ENCODE results near the gene CHST7.

The CHST7 gene

GRCh38 chrX:46573892-46574773 is 568 bp downstream of the CHST7 start:
- DNase-seq (ENCODE audit: low read depth in 4 of 4, low spot score in 1 of 4): peak in 1 of 4 experiments; percentile 40

GRCh38 chrX:46574774-46575381 is 1.3 kb downstream of the CHST7 start:
- no peak for DNase-seq (ENCODE audit: low read depth in 4 of 4, low spot score in 1 of 4)

DNA sequence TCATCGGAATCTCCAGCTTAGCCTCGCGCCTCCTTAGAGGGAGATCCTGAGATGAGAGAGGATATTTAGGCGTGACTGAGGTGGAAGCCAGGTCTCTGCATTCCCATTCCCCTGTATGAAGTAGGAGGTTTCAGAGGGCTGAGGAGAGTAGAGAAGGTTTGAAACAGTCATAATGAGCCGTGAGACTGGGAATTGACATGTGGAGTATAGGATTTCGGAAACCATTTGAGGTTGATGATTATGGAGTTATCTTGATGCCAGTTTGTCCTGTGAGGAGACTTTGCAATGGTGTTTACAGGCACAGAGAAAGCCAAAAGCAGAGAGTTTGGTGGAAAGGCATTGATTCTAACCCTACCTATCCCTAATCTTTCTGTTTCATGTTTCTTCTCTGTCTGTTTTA is 2.0 kb downstream of the CHST7 start:
- DNase-seq (ENCODE audit: low read depth in 4 of 4, low spot score in 1 of 4): no peak

DNA sequence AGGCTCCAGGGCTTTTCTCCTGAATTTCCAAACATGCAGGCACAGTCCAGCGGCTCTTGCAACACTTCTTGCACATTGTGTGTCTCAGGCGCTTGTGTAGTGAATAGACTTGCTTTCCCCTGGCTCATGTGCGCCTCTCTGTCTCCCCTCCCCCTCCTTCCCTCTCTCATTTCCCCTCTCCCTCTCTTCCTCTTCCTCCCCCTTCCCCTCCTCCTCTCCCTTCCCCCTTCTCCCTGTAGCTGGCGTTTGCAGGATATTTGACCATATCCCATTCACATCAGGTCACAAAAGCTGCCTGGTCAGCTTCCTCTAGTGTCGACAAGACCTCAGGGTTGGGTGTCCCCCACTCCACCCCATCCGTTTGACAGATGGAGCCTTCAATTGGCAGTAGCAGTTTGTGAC is 2.4 kb downstream of the CHST7 start:
- no peak for DNase-seq (ENCODE audit: low read depth in 4 of 4, low spot score in 1 of 4)

DNA sequence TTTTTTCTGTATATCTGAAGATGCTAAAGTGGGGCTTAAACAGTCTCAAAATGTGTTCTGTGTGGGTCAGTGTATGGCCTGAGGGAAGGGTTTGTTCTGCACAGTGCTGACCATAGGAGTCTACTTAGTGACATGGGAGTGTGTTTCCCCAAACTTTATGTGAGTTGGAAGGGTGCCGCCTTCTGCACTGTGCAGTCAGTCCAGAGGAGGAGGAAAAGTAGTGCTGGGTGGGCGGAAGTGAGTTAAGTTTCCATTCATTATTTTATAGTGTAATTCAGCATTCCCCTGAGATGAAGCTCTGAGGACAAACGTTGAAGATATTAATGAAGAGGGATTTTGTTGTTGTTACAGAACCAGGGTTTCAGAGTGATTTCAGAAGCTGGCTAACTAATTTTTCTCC is 2.9 kb downstream of the CHST7 start:
- DNase-seq (ENCODE audit: low read depth in 4 of 4, low spot score in 1 of 4): no peak

DNA sequence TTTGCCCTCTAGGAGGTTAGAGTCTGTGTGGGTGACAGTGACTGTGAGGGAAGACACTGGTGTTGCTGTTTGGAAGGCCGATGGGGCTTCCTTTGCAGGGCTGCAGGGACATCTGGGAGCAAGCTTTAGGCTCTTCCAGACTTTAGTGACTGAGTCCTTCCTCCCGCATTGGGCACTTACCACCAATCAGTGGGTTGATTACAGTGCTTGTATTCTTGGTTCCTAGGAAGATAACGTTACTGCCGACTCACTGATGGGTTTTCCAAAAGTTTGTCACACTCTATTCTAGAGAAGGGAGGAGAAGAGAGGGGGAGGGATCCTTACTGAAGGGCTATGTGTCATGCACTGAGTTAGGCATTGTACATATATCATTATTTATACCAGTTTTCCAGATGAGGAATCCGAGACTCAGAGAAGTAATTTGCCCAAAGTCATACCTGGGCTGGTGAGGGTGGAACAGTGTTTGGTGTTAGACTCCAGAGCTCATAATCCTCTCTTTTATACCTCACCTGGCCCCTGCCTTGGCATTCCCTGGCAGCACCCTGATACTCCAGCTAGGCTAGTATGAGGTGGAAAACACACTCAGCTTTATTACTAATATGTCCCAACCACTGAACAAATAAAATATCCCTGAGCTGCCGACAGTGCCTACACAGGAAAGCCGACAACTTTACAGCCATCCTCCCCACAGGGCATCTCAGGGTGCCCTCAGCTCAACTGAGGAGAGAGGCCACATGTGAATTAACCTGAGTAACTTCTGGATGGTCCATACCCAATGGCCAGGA is 3.8 kb downstream of the CHST7 start:
- no peak for DNase-seq (ENCODE audit: low read depth in 4 of 4, low spot score in 1 of 4)

- DNase-seq (ENCODE audit: low read depth in 4 of 4, low spot score in 1 of 4): no peak
Observed at GRCh38 chrX:46579250-46579649, 5.7 kb downstream of the CHST7 start.

DNA sequence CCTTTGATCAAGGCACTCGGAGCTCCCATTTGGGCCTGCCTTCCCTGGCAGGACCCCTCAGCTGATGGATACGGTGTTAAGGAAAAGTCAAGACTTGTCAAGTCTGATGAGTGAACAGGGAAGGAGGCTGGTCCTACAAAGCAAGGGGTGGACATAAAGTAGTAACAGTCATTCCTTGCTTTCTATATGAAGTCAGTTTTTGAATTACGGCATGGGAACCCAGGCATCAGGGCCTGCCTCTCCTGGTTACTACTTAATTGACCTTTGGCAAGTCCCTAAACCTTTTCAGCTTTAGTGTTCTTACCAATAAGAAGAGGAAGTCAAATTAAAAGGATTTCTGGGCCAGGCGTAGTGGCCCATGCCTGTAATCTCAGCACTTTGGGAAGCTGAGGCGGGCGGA is 7.0 kb downstream of the CHST7 start:
- DNase-seq (ENCODE audit: low read depth in 4 of 4, low spot score in 1 of 4): no peak

DNA sequence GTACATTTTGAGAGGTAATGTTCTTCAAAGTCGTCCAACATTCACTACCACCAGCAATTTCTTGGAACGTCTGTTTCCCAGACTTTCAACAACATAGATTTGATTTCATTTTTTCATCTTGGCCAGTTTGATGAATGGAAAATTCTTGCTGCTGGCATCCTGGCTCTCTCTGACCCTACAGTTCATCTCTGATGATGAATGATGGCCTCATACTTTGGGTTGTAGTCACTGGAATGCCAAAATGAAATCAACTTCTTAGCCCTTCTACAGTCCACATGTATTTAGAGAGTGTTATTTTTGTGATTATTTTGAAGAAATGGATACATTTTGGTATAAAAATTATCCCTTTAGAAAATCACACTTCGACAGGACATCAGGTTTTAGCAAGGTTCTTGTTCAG is 8.8 kb downstream of the CHST7 start:
- no peak for DNase-seq (ENCODE audit: low read depth in 4 of 4, low spot score in 1 of 4)

GRCh38 chrX:46582966-46583365 is 9.4 kb downstream of the CHST7 start:
- DNase-seq (ENCODE audit: low read depth in 4 of 4, low spot score in 1 of 4): no peak

DNA sequence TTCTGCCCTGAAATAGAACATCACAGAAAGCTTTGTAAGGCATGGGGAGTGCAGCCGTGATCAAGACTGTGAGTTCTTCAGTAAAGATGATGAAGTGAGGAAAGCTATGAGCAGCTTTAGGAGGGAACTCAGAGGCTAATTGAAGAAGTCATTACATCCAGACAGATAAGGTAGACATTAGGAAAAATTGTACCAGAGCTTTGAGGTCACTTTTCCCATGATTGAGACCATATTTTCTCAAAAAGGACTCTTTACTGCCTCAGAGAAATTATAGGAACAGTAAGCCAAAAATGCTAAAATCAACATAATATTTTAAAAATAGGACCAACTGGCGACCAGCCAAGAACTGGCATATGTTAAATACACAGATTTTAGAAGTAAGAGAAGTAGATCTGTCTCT is 11.2 kb downstream of the CHST7 start:
- no peak for DNase-seq (ENCODE audit: low read depth in 4 of 4, low spot score in 1 of 4)

DNA sequence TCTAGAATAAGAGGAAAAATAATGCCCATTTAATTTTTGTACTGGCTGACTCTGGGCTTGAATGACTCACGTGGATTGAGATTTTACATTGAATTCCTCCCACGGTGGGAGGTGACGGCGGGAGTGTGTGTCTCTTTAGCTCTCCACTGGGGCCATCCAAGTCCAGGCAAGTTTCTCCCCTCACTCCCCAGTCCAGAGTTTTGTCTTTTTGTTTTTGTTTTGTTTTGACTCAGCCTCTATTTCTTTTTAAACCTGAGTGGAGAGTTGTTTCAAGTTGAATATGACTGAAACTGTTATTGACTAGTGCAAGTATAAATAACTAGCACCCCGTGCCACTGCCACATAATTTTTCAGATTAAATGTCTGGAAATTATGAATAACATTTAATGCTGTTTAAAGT is 13.6 kb downstream of the CHST7 start:
- peak in 1 of 4 experiments; percentile 18 for DNase-seq (ENCODE audit: low read depth in 4 of 4, low spot score in 1 of 4)

DNA sequence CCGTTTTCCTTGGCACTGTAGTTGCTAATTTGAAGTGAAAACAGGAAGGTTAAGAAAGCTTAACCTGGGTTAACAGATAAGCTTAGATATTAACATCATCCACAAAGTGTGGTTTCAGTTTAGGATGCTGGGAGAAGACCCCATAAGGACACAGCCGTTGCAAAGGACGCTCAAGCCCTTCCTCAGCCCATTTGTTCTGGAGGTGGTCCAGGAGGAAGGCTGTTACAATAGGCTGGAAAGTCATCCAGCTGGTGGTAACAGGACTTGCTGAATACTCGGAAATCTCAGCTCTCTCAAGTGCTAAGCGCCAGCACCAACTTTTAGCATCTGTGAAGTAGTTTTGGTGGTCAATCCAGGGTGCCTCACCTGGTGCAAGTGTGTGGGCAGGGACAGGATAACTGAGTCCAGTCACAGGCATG is 14.2 kb downstream of the CHST7 start:
- DNase-seq (ENCODE audit: low read depth in 4 of 4, low spot score in 1 of 4): no peak

- peak in 1 of 4 experiments; percentile 18 for DNase-seq (ENCODE audit: low read depth in 4 of 4, low spot score in 1 of 4)
Observed at GRCh38 chrX:46588263-46588662, 14.7 kb downstream of the CHST7 start.

DNA sequence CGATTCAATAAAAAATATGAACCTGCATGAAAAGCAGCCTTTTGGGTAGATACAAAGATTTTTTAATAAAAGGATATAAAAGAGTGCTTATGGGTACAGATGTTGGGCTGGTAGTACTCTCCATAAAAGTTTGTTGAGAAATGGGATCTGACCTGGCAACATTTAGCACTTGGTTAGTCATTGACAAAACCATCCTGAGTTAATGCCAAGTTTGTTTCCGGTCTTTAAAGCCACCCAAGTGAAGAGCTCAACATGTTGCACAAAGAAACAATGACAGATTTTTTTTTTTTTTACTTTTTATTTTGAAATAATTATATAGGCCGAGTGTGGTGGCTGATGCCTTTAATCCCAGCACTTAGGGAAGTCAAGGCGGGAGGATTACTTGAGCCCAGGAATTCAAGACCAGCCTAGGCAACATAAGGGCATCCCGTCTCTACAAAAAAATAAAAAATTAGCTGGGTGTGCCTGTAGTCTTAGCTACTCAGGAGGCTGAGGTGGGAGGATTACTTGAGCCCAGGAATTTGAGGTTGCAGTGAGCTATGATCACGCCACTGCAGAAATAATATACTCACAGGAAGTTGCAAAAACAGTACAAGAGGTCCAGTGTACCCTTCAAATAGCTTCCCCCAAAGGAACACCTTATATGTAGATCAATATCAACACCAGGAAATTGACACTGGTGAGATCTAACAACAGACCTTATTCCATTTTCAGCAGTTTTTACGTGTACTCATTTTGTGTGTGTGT is 16.6 kb downstream of the CHST7 start:
- no peak for DNase-seq (ENCODE audit: low read depth in 4 of 4, low spot score in 1 of 4)

DNA sequence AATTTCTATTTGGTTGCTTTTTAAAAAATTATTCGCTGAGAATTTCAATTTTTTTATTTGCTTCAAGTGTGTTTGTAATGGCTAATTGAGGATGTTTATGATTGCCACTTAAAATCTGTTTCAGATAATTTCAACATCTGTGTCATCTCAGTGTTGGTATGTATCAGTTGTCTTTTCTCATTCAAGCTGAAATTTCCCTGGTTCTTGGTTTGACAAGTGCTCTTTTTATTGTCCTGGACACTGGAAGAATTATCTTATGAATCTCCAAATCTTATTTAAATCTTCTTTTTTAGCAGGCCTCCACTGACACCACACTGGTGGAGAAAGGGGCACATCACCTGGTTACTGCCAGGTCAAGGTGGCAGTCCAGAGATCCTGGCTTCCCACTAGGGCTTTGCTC is 21.5 kb downstream of the CHST7 start:
- DNase-seq (ENCODE audit: low read depth in 4 of 4, low spot score in 1 of 4): no peak

- no peak for DNase-seq (ENCODE audit: low read depth in 4 of 4, low spot score in 1 of 4)
Observed at GRCh38 chrX:46597208-46597607, 23.6 kb downstream of the CHST7 start.

- no peak for DNase-seq (ENCODE audit: low read depth in 4 of 4, low spot score in 1 of 4)
Observed at GRCh38 chrX:46597771-46598170, 24.2 kb downstream of the CHST7 start.

- no peak for DNase-seq (ENCODE audit: low read depth in 4 of 4, low spot score in 1 of 4)
Observed at GRCh38 chrX:46599051-46599560, 25.5 kb downstream of the CHST7 start.

DNA sequence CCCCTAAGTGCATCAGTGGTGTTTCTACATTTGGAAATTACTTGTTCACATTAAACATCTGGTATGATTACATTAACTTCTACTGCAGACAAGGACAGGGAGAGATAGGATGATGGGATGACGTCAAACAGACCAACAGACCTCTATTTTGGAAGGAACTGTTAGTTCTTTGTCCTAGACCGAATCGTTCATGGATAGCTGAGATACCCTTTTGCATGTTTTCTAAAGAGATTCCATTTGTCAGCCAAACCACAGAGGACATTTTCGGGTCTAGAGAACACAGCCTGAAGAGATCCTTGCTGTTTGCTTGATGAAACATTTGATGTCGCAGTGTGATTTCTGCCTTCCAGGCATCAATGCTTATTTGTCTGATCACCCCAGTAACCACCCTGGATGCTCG is 27.7 kb downstream of the CHST7 start:
- DNase-seq (ENCODE audit: low read depth in 4 of 4, low spot score in 1 of 4): no peak
